MCF 10A (cell line): ENCODE data around the gene DDI1. TPM values are rescaled to one million over a fixed set of nuclear protein-coding genes. Genes with fewer than 3 reads are reported as not detected.

Source experiments
- BruUV-seq: library from RNA; stranded (reverse); fragments of 400-500 nt; replicated peaks from 2 replicates; lab custom pipeline; 2021; lab: Mats Ljungman, UMichigan
- CTCF ChIA-PET: fragments of 300-600 bp; sonication (Branson Sonifier 250); formaldehyde crosslinking; extraction: SDS; loops from one replicate; lab custom pipeline; 2021; ENCODE audit warnings: antibody characterized with exemption, inconsistent platforms; lab: Yijun Ruan, JAX
- POLR2A ChIA-PET: fragments of 300-600, 350-650 bp; sonication (Branson Sonifier 250); formaldehyde crosslinking; extraction: SDS; loops from one replicate; lab custom pipeline; 2020; ENCODE audit warnings: antibody characterized with exemption, inconsistent platforms; lab: Yijun Ruan, JAX
- DNase-seq: peaks from one replicate; pipeline ENCODE4 v3.0.0-alpha.2; 2018; ENCODE audit not compliant: unreplicated experiment
- H3K27ac Mint-ChIP-seq: one replicate; pipeline ENCODE4 v1.8.0; 2022; ENCODE audit warnings: mild to moderate bottlenecking, low read depth, mixed read lengths; ENCODE audit not compliant: unreplicated experiment
- H3K27me3 Mint-ChIP-seq: one replicate; pipeline ENCODE4 v1.8.0; 2022; ENCODE audit warnings: mixed read lengths; ENCODE audit not compliant: insufficient read depth, unreplicated experiment
- H3K36me3 Mint-ChIP-seq: one replicate; pipeline ENCODE4 v1.8.0; 2022; ENCODE audit warnings: mild to moderate bottlenecking, moderate library complexity, mixed read lengths; ENCODE audit not compliant: insufficient read depth, unreplicated experiment
- H3K4me1 Mint-ChIP-seq: one replicate; pipeline ENCODE4 v1.8.0; 2022; ENCODE audit warnings: mixed read lengths; ENCODE audit not compliant: insufficient read depth, unreplicated experiment
- H3K4me3 Mint-ChIP-seq: one replicate; pipeline ENCODE4 v1.8.0; 2022; ENCODE audit warnings: mild to moderate bottlenecking, moderate library complexity, mixed read lengths; ENCODE audit not compliant: unreplicated experiment
- H3K9me3 Mint-ChIP-seq: one replicate; pipeline ENCODE4 v1.8.0; 2022; ENCODE audit warnings: mixed read lengths; ENCODE audit not compliant: unreplicated experiment
- intact Hi-C: fragments of 100-400 bp; cut with micrococcal nuclease; formaldehyde crosslinking; loops from 2 replicates; pipeline ENCODE4 v1.14.1; 2022
- total RNA-seq: library from RNA; stranded (reverse); gene quantifications from 2 replicates; pipeline ENCODE4 v1.2.3, GENCODE V29; 2022
- TF ChIP-seq, protein P1 (sequence below): fragments of 200-600 bp; IDR thresholded peaks from one replicate; pipeline ENCODE4 v1.8.0; 2022; ENCODE audit warnings: antibody characterized with exemption, mild to moderate bottlenecking; ENCODE audit not compliant: unreplicated experiment

Gene DDI1
- total RNA-seq, 1 experiment from 2014 or later = not detected

DNA sequence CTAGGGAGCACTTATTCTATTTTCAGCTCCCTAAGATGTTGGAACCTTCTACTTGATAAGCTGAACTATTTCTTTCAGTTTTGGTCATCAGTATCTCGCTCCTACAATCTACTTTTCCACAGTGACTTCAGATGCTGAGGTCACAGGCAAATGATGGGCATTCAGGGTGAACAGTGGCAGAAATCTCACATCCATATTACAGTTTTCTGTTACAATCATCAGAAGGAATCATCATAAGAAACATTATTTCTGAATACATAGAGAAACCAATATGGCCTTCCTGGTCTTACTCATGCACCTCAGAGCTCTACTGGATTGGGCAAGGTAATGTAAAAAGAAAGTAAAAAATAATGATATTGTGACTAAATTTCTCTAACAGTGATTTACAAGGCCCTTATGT, 39.4 kb upstream of the DDI1 start:
- ChIA-PET POLR2A (interaction anchor here (1.4 kb wide), 1 partner anchor 57 kb away, joined by 3 read pairs; no protein-coding TSS in a partner anchor), CTCF (no interaction called here)
- intact Hi-C loops = no loop called here
- peaks cover 7% of the 10 kb centered on the region for H3K4me1 Mint-ChIP-seq
- TF ChIP-seq, protein P1, sequence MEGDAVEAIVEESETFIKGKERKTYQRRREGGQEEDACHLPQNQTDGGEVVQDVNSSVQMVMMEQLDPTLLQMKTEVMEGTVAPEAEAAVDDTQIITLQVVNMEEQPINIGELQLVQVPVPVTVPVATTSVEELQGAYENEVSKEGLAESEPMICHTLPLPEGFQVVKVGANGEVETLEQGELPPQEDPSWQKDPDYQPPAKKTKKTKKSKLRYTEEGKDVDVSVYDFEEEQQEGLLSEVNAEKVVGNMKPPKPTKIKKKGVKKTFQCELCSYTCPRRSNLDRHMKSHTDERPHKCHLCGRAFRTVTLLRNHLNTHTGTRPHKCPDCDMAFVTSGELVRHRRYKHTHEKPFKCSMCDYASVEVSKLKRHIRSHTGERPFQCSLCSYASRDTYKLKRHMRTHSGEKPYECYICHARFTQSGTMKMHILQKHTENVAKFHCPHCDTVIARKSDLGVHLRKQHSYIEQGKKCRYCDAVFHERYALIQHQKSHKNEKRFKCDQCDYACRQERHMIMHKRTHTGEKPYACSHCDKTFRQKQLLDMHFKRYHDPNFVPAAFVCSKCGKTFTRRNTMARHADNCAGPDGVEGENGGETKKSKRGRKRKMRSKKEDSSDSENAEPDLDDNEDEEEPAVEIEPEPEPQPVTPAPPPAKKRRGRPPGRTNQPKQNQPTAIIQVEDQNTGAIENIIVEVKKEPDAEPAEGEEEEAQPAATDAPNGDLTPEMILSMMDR = no peak
- no peaks in the 10 kb centered on the region for H3K27me3 Mint-ChIP-seq
- no peak overlapping the region for H3K27ac Mint-ChIP-seq
- DNase-seq = no peak
- no peaks in the 10 kb centered on the region for H3K36me3 Mint-ChIP-seq
- no TSS peak for BruUV-seq
- H3K9me3 Mint-ChIP-seq = no peaks in the 10 kb centered on the region
- no peak overlapping the region for H3K4me3 Mint-ChIP-seq

DNA sequence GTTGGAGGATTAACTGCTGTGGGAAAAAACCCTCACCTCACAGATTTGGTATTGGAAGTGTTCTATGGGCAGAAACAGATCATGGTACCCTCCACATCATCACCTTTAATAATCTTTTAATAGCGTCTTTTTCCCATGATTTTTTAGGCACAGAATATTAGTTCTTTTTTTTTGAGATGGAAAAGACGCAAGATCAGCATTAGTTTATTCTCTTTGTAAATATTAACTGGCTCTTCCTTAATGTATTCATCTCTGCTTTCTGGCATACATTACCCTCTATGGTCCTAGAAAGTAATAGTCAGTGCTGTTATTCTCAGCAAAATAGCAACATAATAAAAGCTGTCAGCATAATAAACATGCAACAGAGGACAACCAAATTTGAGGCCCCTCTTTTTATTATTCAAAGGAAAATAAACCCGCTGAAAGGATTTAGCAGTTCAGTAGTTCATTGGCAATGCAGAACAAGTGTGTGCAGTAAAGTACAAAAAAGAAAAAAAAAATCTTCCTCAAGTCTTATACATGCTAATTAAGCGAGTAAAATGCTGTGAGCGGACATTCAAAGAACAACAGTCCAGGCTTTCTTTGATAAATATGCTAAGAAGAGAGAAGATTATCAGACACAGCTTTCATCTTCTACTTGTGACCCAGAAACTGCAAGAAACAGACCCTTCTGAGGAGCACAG, 37.5 kb upstream of the DDI1 start:
- DNase-seq = no peak
- Mint-ChIP-seq H3K9me3 (no peaks in the 10 kb centered on the region), H3K27me3 (no peaks in the 10 kb centered on the region), H3K27ac (no peak overlapping the region), H3K4me1 (peaks cover 20% of the 10 kb centered on the region), H3K4me3 (no peak overlapping the region), H3K36me3 (no peaks in the 10 kb centered on the region)
- intact Hi-C loops = no loop called here
- CTCF ChIA-PET = no interaction called here
- BruUV-seq = no TSS peak
- TF ChIP-seq, protein P1 = no peak
- POLR2A ChIA-PET = interaction anchor here (0.7 kb wide), 1 partner anchor 129 kb away, joined by 4 read pairs; no protein-coding TSS in a partner anchor

DNA sequence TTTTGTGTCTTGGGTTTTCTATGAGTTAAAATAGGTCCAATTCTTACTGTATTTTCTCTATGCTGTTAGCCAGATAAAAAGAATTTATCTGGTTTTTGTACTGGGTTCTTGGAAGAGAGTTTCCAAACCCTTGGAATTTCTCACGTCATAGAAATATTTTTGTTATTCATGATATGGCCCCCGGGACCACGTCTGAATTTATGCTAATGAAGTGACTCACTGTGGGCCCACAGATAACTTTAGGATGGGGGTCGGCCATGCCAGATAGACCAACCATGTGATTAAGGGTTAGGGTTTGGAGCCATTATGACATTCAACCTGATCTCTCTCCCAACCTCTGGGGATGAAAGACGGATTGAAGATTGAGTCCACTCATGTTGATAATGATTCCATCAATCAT, 35.6 kb upstream of the DDI1 start:
- no peak overlapping the region for H3K27ac Mint-ChIP-seq
- H3K4me1 Mint-ChIP-seq = peaks cover 20% of the 10 kb centered on the region
- no peak for DNase-seq
- POLR2A ChIA-PET = interaction anchor here (1.8 kb wide), 1 partner anchor 13 kb away, joined by 7 read pairs; no protein-coding TSS in a partner anchor
- intact Hi-C loops = no loop called here
- TF ChIP-seq, protein P1 = no peak
- CTCF ChIA-PET = interaction anchor here (0.7 kb wide), 1 partner anchor 37 kb away, joined by 3 read pairs; no protein-coding TSS in a partner anchor
- no peaks in the 10 kb centered on the region for H3K36me3 Mint-ChIP-seq
- no peaks in the 10 kb centered on the region for H3K27me3 Mint-ChIP-seq
- BruUV-seq = no TSS peak
- no peak overlapping the region for H3K4me3 Mint-ChIP-seq
- no peaks in the 10 kb centered on the region for H3K9me3 Mint-ChIP-seq

DNA sequence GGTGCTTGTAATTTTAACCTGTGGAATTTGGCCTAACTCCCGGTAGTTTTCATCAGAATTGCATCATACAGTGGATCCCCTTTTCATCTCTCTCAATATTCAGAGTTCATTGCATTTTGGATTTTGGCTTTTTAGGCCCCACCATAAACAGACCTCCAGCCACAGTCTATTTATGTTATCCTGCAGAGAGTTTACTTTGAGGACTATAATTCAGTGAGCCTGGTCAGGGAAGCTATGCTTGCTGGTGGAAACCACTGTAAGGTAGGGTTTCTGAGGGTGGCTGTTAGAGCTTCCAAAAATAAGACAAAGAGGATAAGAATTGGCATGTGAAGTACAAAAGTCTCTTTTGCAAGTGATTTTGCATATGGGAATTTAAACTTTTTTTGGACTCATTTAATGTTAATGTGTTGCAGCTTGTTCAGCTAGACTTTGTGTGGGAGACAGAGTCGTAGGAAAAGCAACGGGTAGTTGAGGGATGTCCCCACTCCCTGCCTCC, 34.8 kb upstream of the DDI1 start:
- H3K4me1 Mint-ChIP-seq = peaks cover 20% of the 10 kb centered on the region
- intact Hi-C loops = no loop called here

More for the DNA sequence above, 34.8 kb upstream of the DDI1 start:
- no peaks in the 10 kb centered on the region for H3K27me3 Mint-ChIP-seq
- CTCF ChIA-PET = interaction anchor here (0.7 kb wide), 2 partner anchors 37 to 319 kb away, joined by 3 read pairs; no protein-coding TSS in a partner anchor
- no peak overlapping the region for H3K4me3 Mint-ChIP-seq
- DNase-seq = peak; percentile 37
- H3K36me3 Mint-ChIP-seq = no peaks in the 10 kb centered on the region
- BruUV-seq = no TSS peak
- TF ChIP-seq, protein P1 = no peak
- POLR2A ChIA-PET = interaction anchor here (0.6 to 1.8 kb wide), 3 partner anchors 9 to 292 kb away, joined by 3 to 7 read pairs (median 4); no protein-coding TSS in a partner anchor
- no peaks in the 10 kb centered on the region for H3K9me3 Mint-ChIP-seq
- no peak overlapping the region for H3K27ac Mint-ChIP-seq
